COR-L47 (cell line): ENCODE data around the gene THRAP3.

ENCODE experiments used
- DNase-seq: peaks from one replicate; lab custom pipeline; 2025; lab: John Stamatoyannopoulos, UW

THRAP3 gene

GRCh38 chr1:36297062-36297461, 72.8 kb downstream of the THRAP3 start:
- no peak for DNase-seq

GRCh38 chr1:36298640-36299039, 74.4 kb downstream of the THRAP3 start:
- no peak for DNase-seq

GRCh38 chr1:36300526-36300925, 76.3 kb downstream of the THRAP3 start:
- no peak for DNase-seq

GRCh38 chr1:36301220-36301619, 77.0 kb downstream of the THRAP3 start:
- DNase-seq, result no peak

- no peak for DNase-seq
These were observed 79.0 kb downstream of the THRAP3 start for GRCh38 chr1:36303244-36303643.

- DNase-seq, result no peak
These were observed 79.6 kb downstream of the THRAP3 start for GRCh38 chr1:36303650-36304360.

- DNase-seq, result no peak
These were observed 80.3 kb downstream of the THRAP3 start for GRCh38 chr1:36304521-36304920.

GRCh38 chr1:36304970-36305914, 81.0 kb downstream of the THRAP3 start:
- no peak for DNase-seq

- DNase-seq, result no peak
These were observed 81.6 kb downstream of the THRAP3 start for GRCh38 chr1:36305915-36306209.

- peak; percentile 48 for DNase-seq
These were observed 82.1 kb downstream of the THRAP3 start, which contains the start of gene SH3D21 for GRCh38 chr1:36306210-36306901. TSS of gene SH3D21 (plus strand) at chr1:36306368. CDS start at chr1:36306421, 53 bp downstream.

- peak; percentile 96 for DNase-seq
These were observed 82.7 kb downstream of the THRAP3 start for GRCh38 chr1:36306902-36307456.

GRCh38 chr1:36307601-36308330, 83.5 kb downstream of the THRAP3 start:
- no peak for DNase-seq

- no peak for DNase-seq
These were observed 85.2 kb downstream of the THRAP3 start for GRCh38 chr1:36309397-36309796.

- no peak for DNase-seq
These were observed 96.1 kb downstream of the THRAP3 start for GRCh38 chr1:36320291-36320761.

- no peak for DNase-seq
These were observed 96.5 kb downstream of the THRAP3 start for GRCh38 chr1:36320767-36321118.

- DNase-seq, result no peak
These were observed 97.1 kb downstream of the THRAP3 start for GRCh38 chr1:36321119-36321951.

GRCh38 chr1:36322041-36322785, 98.0 kb downstream of the THRAP3 start:
- DNase-seq, result no peak

- DNase-seq, result no peak
These were observed 98.8 kb downstream of the THRAP3 start for GRCh38 chr1:36322786-36323635.
